ENCODE measurements around the gene LRP1B. TPM values are rescaled to one million over a fixed set of nuclear protein-coding genes. Genes with fewer than 3 reads are reported as not detected.

Gene LRP1B
- total and polyA plus RNA-seq, 7 experiments from 2014 or later = 0.10 TPM; not detected in 6

DNA sequence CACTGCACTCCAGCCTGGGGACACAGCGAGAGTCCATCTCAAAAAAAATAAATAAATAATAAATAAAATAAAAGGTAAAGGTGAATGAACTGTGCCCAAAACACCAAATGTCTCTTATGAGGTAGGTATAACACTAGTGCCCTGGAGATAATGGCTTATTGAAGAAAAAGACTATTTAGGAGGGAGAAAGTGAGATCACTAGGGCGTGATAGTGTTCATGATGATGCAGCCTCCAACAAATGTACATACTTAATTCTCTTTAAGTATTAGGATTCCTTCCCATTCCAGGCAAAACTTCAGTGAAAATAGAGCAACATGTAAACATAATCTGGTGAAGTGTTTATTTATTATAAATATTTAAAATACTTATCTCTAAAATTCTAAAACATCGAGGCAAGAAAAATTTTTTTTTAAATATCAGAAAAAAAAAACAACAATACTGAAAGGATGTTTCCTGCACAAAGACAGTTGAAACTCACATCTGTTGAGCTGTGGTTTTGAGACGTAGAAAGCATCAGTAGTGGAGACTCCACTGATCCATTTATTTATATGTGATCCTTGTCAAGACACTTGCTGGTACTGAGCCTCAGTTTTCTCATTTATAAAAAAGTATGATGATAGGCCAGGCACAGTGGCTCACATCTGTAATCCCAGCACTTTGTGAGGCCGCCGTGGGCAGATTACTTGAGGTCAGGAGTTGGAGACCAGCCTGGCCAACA lies 183.3 kb downstream of the LRP1B start:
- CTCF ChIA-PET = no interaction called here
- Histone ChIP-seq H3K36me3 (ENCODE audit: control insufficient read depth in 2 of 3, insufficient read depth in 3 of 3, low read length in 3 of 3) (no peaks in the 10 kb centered on the region), H3K9me3 (ENCODE audit: control insufficient read depth in 2 of 3, low read length in 3 of 3) (no peaks in the 10 kb centered on the region), H3K4me3 (ENCODE audit: low read length) (no peak overlapping the region), H3K4me1 (ENCODE audit: control insufficient read depth in 2 of 2, insufficient read depth in 2 of 2, low read length in 2 of 2) (no peaks in the 10 kb centered on the region), H3K27me3 (ENCODE audit: control insufficient read depth in 2 of 2, insufficient read depth in 2 of 2, low read length in 2 of 2) (no peaks in the 10 kb centered on the region), H3K27ac (ENCODE audit: low read depth, low read length) (no peak overlapping the region)
- ATAC-seq = no peak
- Mint-ChIP-seq H3K4me1 (no peaks in the 10 kb centered on the region), H3K27ac (no peak overlapping the region), H3K36me3 (no peaks in the 10 kb centered on the region), H3K9me3 (peaks cover 0 to 7% (median 3%) of the 10 kb centered on the region in 11 donors), H3K27me3 (no peaks in the 10 kb centered on the region), H3K4me3 (no peak overlapping the region)
- intact Hi-C loops (cut with micrococcal nuclease) = no loop called here
- POLR2A ChIA-PET = no interaction called here
- no peak for DNase-seq

DNA sequence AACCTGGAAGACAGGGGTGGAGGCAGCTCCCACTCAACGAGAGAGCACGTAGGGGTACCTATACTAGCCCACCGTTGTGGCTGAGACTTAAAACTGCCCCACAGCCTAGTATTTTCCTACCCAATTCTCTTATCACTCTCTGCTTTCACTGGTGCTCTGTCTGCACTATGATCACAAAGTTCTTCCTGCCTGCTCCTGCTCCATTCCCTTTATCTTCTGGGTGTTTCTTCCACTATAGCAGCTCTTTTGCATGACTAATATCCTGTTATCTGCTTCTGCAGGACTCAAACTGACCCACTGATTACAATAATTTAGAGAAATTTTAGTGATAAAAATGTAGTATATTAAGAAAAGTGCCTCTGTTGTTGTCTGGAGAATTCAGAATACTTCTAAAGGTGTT lies 184.8 kb downstream of the LRP1B start:
- H3K36me3 Mint-ChIP-seq = no peaks in the 10 kb centered on the region
- no peak overlapping the region for H3K27ac Mint-ChIP-seq
- no peaks in the 10 kb centered on the region for H3K27me3 Mint-ChIP-seq
- no peaks in the 10 kb centered on the region for H3K4me1 Mint-ChIP-seq
- H3K9me3 Mint-ChIP-seq = peaks cover 0 to 13% (median 3%) of the 10 kb centered on the region in 11 donors
- no peak overlapping the region for H3K27ac ChIP-seq (ENCODE audit: low read depth, low read length)
- H3K9me3 ChIP-seq (ENCODE audit: control insufficient read depth in 2 of 3, low read length in 3 of 3) = no peaks in the 10 kb centered on the region
- no peak overlapping the region for H3K4me3 ChIP-seq (ENCODE audit: low read length)
- H3K27me3 ChIP-seq (ENCODE audit: control insufficient read depth in 2 of 2, insufficient read depth in 2 of 2, low read length in 2 of 2) = no peaks in the 10 kb centered on the region
- H3K4me1 ChIP-seq (ENCODE audit: control insufficient read depth in 2 of 2, insufficient read depth in 2 of 2, low read length in 2 of 2) = no peaks in the 10 kb centered on the region
- DNase-seq = no peak
- intact Hi-C loops (cut with micrococcal nuclease) = no loop called here
- no peak for ATAC-seq
- no peaks in the 10 kb centered on the region for H3K36me3 ChIP-seq (ENCODE audit: control insufficient read depth in 2 of 3, insufficient read depth in 3 of 3, low read length in 3 of 3)
- CTCF ChIA-PET = no interaction called here
- H3K4me3 Mint-ChIP-seq = no peak overlapping the region
- POLR2A ChIA-PET = no interaction called here

DNA sequence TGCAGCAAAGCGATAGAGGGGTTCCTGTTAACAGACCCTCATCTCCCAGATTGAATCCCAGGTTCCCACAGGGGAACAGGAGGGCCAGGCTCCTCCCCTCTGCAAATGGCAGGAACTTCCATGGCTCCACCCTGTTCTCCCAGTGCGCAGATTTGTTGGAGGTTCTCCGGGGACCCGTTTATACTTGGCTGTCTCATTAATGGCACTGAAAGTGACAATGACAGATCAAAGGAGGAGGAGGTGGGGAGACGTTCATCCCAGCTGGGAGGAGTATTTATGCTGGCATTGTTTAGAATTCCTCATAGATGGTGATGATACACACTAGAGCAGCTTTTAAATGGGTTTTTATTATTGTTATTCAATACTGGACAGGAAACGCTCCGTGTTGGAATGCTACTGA lies 186.9 kb downstream of the LRP1B start:
- no peak overlapping the region for H3K27ac ChIP-seq (ENCODE audit: low read depth, low read length)
- Mint-ChIP-seq H3K4me1 (no peaks in the 10 kb centered on the region), H3K27ac (no peak overlapping the region), H3K36me3 (no peaks in the 10 kb centered on the region), H3K4me3 (no peak overlapping the region), H3K27me3 (no peaks in the 10 kb centered on the region), H3K9me3 (peaks cover 0 to 19% (median 3%) of the 10 kb centered on the region in 11 donors)
- no peaks in the 10 kb centered on the region for H3K9me3 ChIP-seq (ENCODE audit: control insufficient read depth in 2 of 3, low read length in 3 of 3)
- no peaks in the 10 kb centered on the region for H3K4me1 ChIP-seq (ENCODE audit: control insufficient read depth in 2 of 2, insufficient read depth in 2 of 2, low read length in 2 of 2)
- POLR2A ChIA-PET = no interaction called here
- intact Hi-C loops (cut with micrococcal nuclease) = no loop called here
- no peak for DNase-seq
- H3K36me3 ChIP-seq (ENCODE audit: control insufficient read depth in 2 of 3, insufficient read depth in 3 of 3, low read length in 3 of 3) = no peaks in the 10 kb centered on the region
- CTCF ChIA-PET = no interaction called here
- no peaks in the 10 kb centered on the region for H3K27me3 ChIP-seq (ENCODE audit: control insufficient read depth in 2 of 2, insufficient read depth in 2 of 2, low read length in 2 of 2)
- no peak for ATAC-seq
- no peak overlapping the region for H3K4me3 ChIP-seq (ENCODE audit: low read length)

DNA sequence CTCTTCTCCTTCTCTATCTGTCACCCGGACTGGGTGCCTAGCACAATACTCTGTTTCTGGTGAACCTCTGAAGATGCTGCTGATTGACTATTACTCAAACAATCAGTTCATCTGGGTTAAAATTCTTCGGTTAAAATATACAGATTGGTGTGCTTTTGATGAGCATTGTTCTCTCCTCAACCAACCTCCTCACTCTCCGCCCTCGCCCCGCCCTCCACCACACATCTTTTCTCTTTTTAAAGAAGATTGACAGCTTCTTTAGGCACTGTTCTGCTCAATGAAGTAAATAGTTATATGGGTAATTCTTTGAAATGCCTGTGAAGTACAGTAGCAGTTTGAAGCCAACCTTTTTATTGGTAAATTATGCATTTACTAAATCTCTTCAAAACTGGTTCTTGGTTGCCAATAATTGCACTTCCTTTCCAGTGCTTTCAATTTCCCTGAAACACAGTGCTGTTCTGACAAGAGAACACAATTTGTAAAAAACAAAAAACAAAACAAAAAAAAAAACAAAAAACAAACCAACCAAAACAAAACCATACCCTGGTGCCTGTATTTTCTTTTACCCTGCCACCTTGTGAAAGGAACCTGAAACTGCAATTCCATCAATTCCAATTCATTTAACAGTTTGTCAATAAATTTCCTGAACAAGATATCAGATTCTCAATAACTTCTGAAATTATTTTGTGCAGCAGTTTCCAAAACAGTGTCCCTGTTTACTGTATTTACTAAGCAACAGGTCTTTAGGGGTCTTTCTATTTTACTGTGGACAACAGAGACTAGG lies 188.6 kb downstream of the LRP1B start:
- no peaks in the 10 kb centered on the region for H3K4me1 Mint-ChIP-seq

DNA sequence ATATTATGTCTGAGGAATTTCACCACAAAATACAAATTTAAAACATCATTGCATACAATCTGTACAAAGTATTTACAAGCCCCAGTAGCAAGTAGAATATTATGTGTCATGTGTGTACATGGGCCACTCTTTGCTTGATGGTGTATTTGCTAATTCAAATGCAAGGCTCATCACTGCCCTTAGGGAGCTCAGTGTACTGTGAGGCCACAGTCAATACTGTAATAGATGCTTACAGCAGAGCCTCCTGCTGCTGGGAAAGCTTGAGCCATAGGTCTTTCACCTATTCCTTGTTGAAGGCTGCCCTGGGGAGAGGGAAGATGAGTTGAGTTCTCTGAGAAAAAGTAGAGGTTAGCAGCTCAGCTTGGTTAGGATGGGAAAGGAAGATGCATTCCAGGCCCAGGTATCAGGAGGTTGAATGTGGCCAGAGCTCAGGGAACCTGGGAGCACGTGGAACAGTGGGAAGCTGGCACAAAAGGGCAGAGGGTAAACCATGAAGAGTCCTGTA lies 189.6 kb downstream of the LRP1B start:
- peaks cover 0 to 13% (median 2%) of the 10 kb centered on the region in 11 donors for H3K9me3 Mint-ChIP-seq
- ChIA-PET POLR2A (no interaction called here), CTCF (no interaction called here)
- DNase-seq (no peak), ATAC-seq (no peak)
- Histone ChIP-seq H3K4me1 (ENCODE audit: control insufficient read depth in 2 of 2, insufficient read depth in 2 of 2, low read length in 2 of 2) (no peaks in the 10 kb centered on the region), H3K4me3 (ENCODE audit: low read length) (no peak overlapping the region), H3K9me3 (ENCODE audit: control insufficient read depth in 2 of 3, low read length in 3 of 3) (no peaks in the 10 kb centered on the region), H3K27me3 (ENCODE audit: control insufficient read depth in 2 of 2, insufficient read depth in 2 of 2, low read length in 2 of 2) (no peaks in the 10 kb centered on the region), H3K36me3 (ENCODE audit: control insufficient read depth in 2 of 3, insufficient read depth in 3 of 3, low read length in 3 of 3) (no peaks in the 10 kb centered on the region), H3K27ac (ENCODE audit: low read depth, low read length) (no peak overlapping the region)
- H3K4me1 Mint-ChIP-seq = no peaks in the 10 kb centered on the region
- H3K27me3 Mint-ChIP-seq = no peaks in the 10 kb centered on the region
- intact Hi-C loops (cut with micrococcal nuclease) = no loop called here
- H3K27ac Mint-ChIP-seq = no peak overlapping the region
- H3K4me3 Mint-ChIP-seq = no peak overlapping the region
- H3K36me3 Mint-ChIP-seq = no peaks in the 10 kb centered on the region

More for the DNA sequence above, 188.6 kb downstream of the LRP1B start:
- no peak for DNase-seq
- no peak overlapping the region for H3K4me3 Mint-ChIP-seq
- Histone ChIP-seq H3K9me3 (ENCODE audit: control insufficient read depth in 2 of 3, low read length in 3 of 3) (no peaks in the 10 kb centered on the region), H3K36me3 (ENCODE audit: control insufficient read depth in 2 of 3, insufficient read depth in 3 of 3, low read length in 3 of 3) (no peaks in the 10 kb centered on the region), H3K27ac (ENCODE audit: low read depth, low read length) (no peak overlapping the region), H3K27me3 (ENCODE audit: control insufficient read depth in 2 of 2, insufficient read depth in 2 of 2, low read length in 2 of 2) (no peaks in the 10 kb centered on the region), H3K4me1 (ENCODE audit: control insufficient read depth in 2 of 2, insufficient read depth in 2 of 2, low read length in 2 of 2) (no peaks in the 10 kb centered on the region), H3K4me3 (ENCODE audit: low read length) (no peak overlapping the region)
- ChIA-PET POLR2A (no interaction called here), CTCF (no interaction called here)
- intact Hi-C loops (cut with micrococcal nuclease) = no loop called here
- H3K9me3 Mint-ChIP-seq = peaks cover 0 to 19% (median 6%) of the 10 kb centered on the region in 11 donors
- H3K27me3 Mint-ChIP-seq = no peaks in the 10 kb centered on the region
- no peak for ATAC-seq
- H3K36me3 Mint-ChIP-seq = no peaks in the 10 kb centered on the region
- H3K27ac Mint-ChIP-seq = no peak overlapping the region

DNA sequence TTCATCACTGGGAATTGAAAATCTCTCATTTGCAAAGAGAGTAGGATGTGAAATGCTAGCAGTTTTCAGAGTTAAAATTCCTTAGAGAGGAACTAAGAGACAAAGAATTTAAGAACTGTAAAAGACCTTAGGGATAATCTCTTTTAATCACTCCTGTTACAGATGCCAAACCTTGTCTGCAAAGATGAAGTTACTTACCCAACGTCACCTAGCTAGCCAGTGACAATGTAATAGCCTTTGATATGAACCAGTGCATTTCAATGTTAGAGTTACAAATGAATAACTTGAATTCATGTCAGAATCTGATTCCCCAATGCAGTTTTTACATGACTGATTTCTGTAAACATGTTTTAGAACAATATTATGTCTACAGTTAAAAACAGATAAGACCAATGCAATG lies 190.1 kb downstream of the LRP1B start:
- Histone ChIP-seq H3K27me3 (ENCODE audit: control insufficient read depth in 2 of 2, insufficient read depth in 2 of 2, low read length in 2 of 2) (no peaks in the 10 kb centered on the region), H3K9me3 (ENCODE audit: control insufficient read depth in 2 of 3, low read length in 3 of 3) (no peaks in the 10 kb centered on the region), H3K4me1 (ENCODE audit: control insufficient read depth in 2 of 2, insufficient read depth in 2 of 2, low read length in 2 of 2) (no peaks in the 10 kb centered on the region), H3K36me3 (ENCODE audit: control insufficient read depth in 2 of 3, insufficient read depth in 3 of 3, low read length in 3 of 3) (no peaks in the 10 kb centered on the region), H3K4me3 (ENCODE audit: low read length) (no peak overlapping the region), H3K27ac (ENCODE audit: low read depth, low read length) (no peak overlapping the region)
- POLR2A ChIA-PET = no interaction called here
- DNase-seq (no peak), ATAC-seq (no peak)
- peaks cover 0 to 13% (median 2%) of the 10 kb centered on the region in 11 donors for H3K9me3 Mint-ChIP-seq
- no peak overlapping the region for H3K27ac Mint-ChIP-seq
- intact Hi-C loops (cut with micrococcal nuclease) = no loop called here
- no peaks in the 10 kb centered on the region for H3K27me3 Mint-ChIP-seq
- CTCF ChIA-PET = no interaction called here
- H3K4me1 Mint-ChIP-seq = no peaks in the 10 kb centered on the region
- H3K4me3 Mint-ChIP-seq = no peak overlapping the region
- H3K36me3 Mint-ChIP-seq = no peaks in the 10 kb centered on the region

DNA sequence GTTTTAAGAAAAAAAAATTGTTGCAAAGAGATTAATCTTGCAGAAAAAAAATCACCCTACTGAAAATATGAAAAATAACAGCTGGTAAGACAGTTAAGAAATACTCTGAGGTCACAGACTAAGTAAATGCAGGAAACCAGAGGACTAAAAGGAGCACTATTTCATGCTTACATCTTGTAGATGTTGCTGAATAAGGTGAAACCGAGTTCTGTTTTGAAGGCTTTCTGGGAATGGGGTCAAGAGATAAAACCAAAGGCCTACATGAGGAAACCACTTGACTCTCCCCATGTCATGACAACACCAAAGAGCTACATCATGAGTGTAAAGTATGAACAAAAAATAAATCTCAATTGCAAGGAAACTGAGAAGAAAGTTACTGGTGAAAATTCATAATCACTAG lies 197.6 kb downstream of the LRP1B start:
- intact Hi-C loops (cut with micrococcal nuclease) = no loop called here
- H3K36me3 ChIP-seq (ENCODE audit: control insufficient read depth in 2 of 3, insufficient read depth in 3 of 3, low read length in 3 of 3) = no peaks in the 10 kb centered on the region
- ATAC-seq (no peak), DNase-seq (no peak)
- H3K4me1 ChIP-seq (ENCODE audit: control insufficient read depth in 2 of 2, insufficient read depth in 2 of 2, low read length in 2 of 2) = no peaks in the 10 kb centered on the region
- H3K9me3 ChIP-seq (ENCODE audit: control insufficient read depth in 2 of 3, low read length in 3 of 3) = no peaks in the 10 kb centered on the region
- no peaks in the 10 kb centered on the region for H3K36me3 Mint-ChIP-seq
- peaks cover 0 to 13% (median 2%) of the 10 kb centered on the region in 11 donors for H3K9me3 Mint-ChIP-seq
- H3K4me3 ChIP-seq (ENCODE audit: low read length) = no peak overlapping the region
- H3K27ac Mint-ChIP-seq = no peak overlapping the region
- POLR2A ChIA-PET = no interaction called here
- H3K27me3 Mint-ChIP-seq = no peaks in the 10 kb centered on the region
- no peak overlapping the region for H3K27ac ChIP-seq (ENCODE audit: low read depth, low read length)
- H3K4me3 Mint-ChIP-seq = no peak overlapping the region
- H3K27me3 ChIP-seq (ENCODE audit: control insufficient read depth in 2 of 2, insufficient read depth in 2 of 2, low read length in 2 of 2) = no peaks in the 10 kb centered on the region
- H3K4me1 Mint-ChIP-seq = no peaks in the 10 kb centered on the region
- CTCF ChIA-PET = no interaction called here

Data from naive thymus-derived CD4-positive, alpha-beta T cell (primary cell).